Measurements from ENCODE around the gene IRAK1.
"Not testable (repeated sequence)": the region's sequence is repeated elsewhere in the genome, so short reads cannot be mapped to it uniquely, and the experiment has no call there.

The IRAK1 gene

GRCh38 chrX:153984351-153985178, 35.1 kb downstream of the IRAK1 start:
- peaks cover 0 to 55% (median 46%) of the 10 kb centered on the region in 11 experiments; a peak in 14 of 22 replicates for H4K20me1 ChIP-seq
- peaks cover 62 to 93% (median 86%) of the 10 kb centered on the region in 10 experiments for H3K4me1 ChIP-seq
- H3K36me3 ChIP-seq, result no peaks in the 10 kb centered on the region
- peak overlapping the region; percentile 54 to 90 (median 69) for H3K4me2 ChIP-seq
- H3K4me3 ChIP-seq, result no peak overlapping the region
- H3K9me3 ChIP-seq (replicated peaks in 1 of 11), result peaks cover 0 to 12% (median 0%) of the 10 kb centered on the region in 11 experiments; a peak in 3 of 22 replicates
- no peak for TF ChIP-seq Cebpa-rat (IDR thresholded peaks at IDR 0.05)
- H3K27ac ChIP-seq, result peak overlapping the region in 10 of 11 experiments; percentile 64 to 92 (median 86); a peak in 19 of 22 replicates
- peak overlapping the region in 10 of 11 experiments; percentile 53 to 80 (median 76); a peak in 18 of 22 replicates for H3K9ac ChIP-seq
- peaks cover 83 to 100% (median 96%) of the 10 kb centered on the region in 11 experiments for H3K27me3 ChIP-seq

GRCh38 chrX:153983321-153983801, 36.3 kb downstream of the IRAK1 start:
- peaks cover 0 to 12% (median 0%) of the 10 kb centered on the region in 11 experiments; a peak in 3 of 22 replicates for H3K9me3 ChIP-seq (replicated peaks in 1 of 11)
- H3K4me1 ChIP-seq, result peaks cover 58 to 81% (median 74%) of the 10 kb centered on the region in 10 experiments
- no peaks in the 10 kb centered on the region for H3K36me3 ChIP-seq
- peak overlapping the region in 9 of 11 experiments; percentile 4 to 92 (median 87); a peak in 17 of 22 replicates for H3K27ac ChIP-seq
- peak overlapping the region in 3 of 11 experiments; percentile 11 to 76 (median 40); a peak in 4 of 22 replicates for H3K9ac ChIP-seq
- no peak for TF ChIP-seq Cebpa-rat (IDR thresholded peaks at IDR 0.05)
- H4K20me1 ChIP-seq, result peaks cover 0 to 55% (median 41%) of the 10 kb centered on the region in 11 experiments; a peak in 14 of 22 replicates
- peak overlapping the region; percentile 54 to 90 (median 84); a peak in 20 of 22 replicates for H3K4me2 ChIP-seq
- H3K4me3 ChIP-seq, result no peak overlapping the region
- H3K27me3 ChIP-seq, result peaks cover 81 to 100% (median 96%) of the 10 kb centered on the region in 11 experiments

- H3K4me1 ChIP-seq, result peaks cover 58 to 69% (median 64%) of the 10 kb centered on the region in 10 experiments
Measured at GRCh38 chrX:153981771-153982533, 37.8 kb downstream of the IRAK1 start.

GRCh38 chrX:153981231-153981630, 38.5 kb downstream of the IRAK1 start:
- no peak for TF ChIP-seq Cebpa-rat (IDR thresholded peaks at IDR 0.05)
- H4K20me1 ChIP-seq, result peaks cover 0 to 70% (median 46%) of the 10 kb centered on the region in 11 experiments; a peak in 17 of 22 replicates
- H3K9ac ChIP-seq, result peak overlapping the region; percentile 60 to 81 (median 74); a peak in 21 of 22 replicates
- H3K4me1 ChIP-seq, result peaks cover 54 to 61% (median 57%) of the 10 kb centered on the region in 10 experiments
- peak overlapping the region in 3 of 10 experiments; percentile 4 to 9 (median 8); a peak in 2 of 20 replicates for H3K4me3 ChIP-seq
- H3K4me2 ChIP-seq, result peak overlapping the region; percentile 67 to 90 (median 84)
- no peaks in the 10 kb centered on the region for H3K36me3 ChIP-seq
- H3K9me3 ChIP-seq (replicated peaks in 1 of 11), result peaks cover 0 to 12% (median 0%) of the 10 kb centered on the region in 11 experiments; a peak in 3 of 22 replicates
- peaks cover 86 to 100% (median 97%) of the 10 kb centered on the region in 11 experiments for H3K27me3 ChIP-seq
- peak overlapping the region; percentile 80 to 92 (median 87) for H3K27ac ChIP-seq

More at GRCh38 chrX:153981771-153982533, 37.8 kb downstream of the IRAK1 start:
- Histone ChIP-seq H3K36me3 (no peaks in the 10 kb centered on the region), H4K20me1 (peaks cover 0 to 62% (median 47%) of the 10 kb centered on the region in 11 experiments; a peak in 14 of 22 replicates), H3K4me3 (peak overlapping the region in 4 of 10 experiments; percentile 11 to 49 (median 14); a peak in 3 of 20 replicates), H3K27me3 (peaks cover 86 to 100% (median 97%) of the 10 kb centered on the region in 11 experiments), H3K27ac (peak overlapping the region; percentile 80 to 92 (median 87)), H3K9ac (peak overlapping the region in 10 of 11 experiments; percentile 60 to 81 (median 74); a peak in 18 of 22 replicates), H3K9me3 (replicated peaks in 1 of 11) (peaks cover 0 to 12% (median 0%) of the 10 kb centered on the region in 11 experiments; a peak in 3 of 22 replicates), H3K4me2 (peak overlapping the region; percentile 67 to 90 (median 84))
- TF ChIP-seq Cebpa-rat (IDR thresholded peaks at IDR 0.05), result no peak

GRCh38 chrX:153980394-153980793, 39.3 kb downstream of the IRAK1 start:
- Histone ChIP-seq H3K27me3 (peaks cover 90 to 100% (median 97%) of the 10 kb centered on the region in 11 experiments), H3K9me3 (replicated peaks in 1 of 11) (peaks cover 0 to 12% (median 0%) of the 10 kb centered on the region in 11 experiments; a peak in 3 of 22 replicates), H3K27ac (peak overlapping the region; percentile 80 to 92 (median 87); a peak in 21 of 22 replicates), H3K4me2 (peak overlapping the region; percentile 67 to 90 (median 84); a peak in 21 of 22 replicates), H3K4me1 (peaks cover 48 to 58% (median 52%) of the 10 kb centered on the region in 10 experiments), H3K9ac (peak overlapping the region; percentile 60 to 81 (median 74); a peak in 17 of 22 replicates), H4K20me1 (peaks cover 5 to 72% (median 50%) of the 10 kb centered on the region in 11 experiments; a peak in 18 of 22 replicates)
- not testable (repeated sequence) for H3K4me3 ChIP-seq, H3K36me3 ChIP-seq

- Histone ChIP-seq H3K9me3 (replicated peaks in 1 of 11) (no peaks in the 10 kb centered on the region), H3K9ac (peak overlapping the region in 10 of 11 experiments; percentile 92 to 100 (median 98); a peak in 13 of 22 replicates)
Measured at GRCh38 chrX:153974726-153975286, 44.9 kb downstream of the IRAK1 start.

GRCh38 chrX:153974003-153974725, 45.5 kb downstream of the IRAK1 start:
- Histone ChIP-seq H4K20me1 (peaks cover 36 to 76% (median 56%) of the 10 kb centered on the region in 11 experiments; a peak in 21 of 22 replicates), H3K27me3 (peaks cover 66 to 74% (median 69%) of the 10 kb centered on the region in 11 experiments), H3K36me3 (peaks cover 0 to 5% (median 0%) of the 10 kb centered on the region in 11 experiments; a peak in 4 of 22 replicates), H3K4me2 (peak overlapping the region; percentile 82 to 92 (median 89)), H3K9me3 (replicated peaks in 1 of 11) (no peaks in the 10 kb centered on the region), H3K27ac (peak overlapping the region; percentile 93 to 100 (median 99); a peak in 20 of 22 replicates), H3K4me3 (peak overlapping the region in 9 of 10 experiments; percentile 72 to 97 (median 85); a peak in 14 of 20 replicates), H3K9ac (peak overlapping the region; percentile 92 to 100 (median 98); a peak in 21 of 22 replicates), H3K4me1 (peaks cover 24 to 39% (median 32%) of the 10 kb centered on the region in 10 experiments)
- TF ChIP-seq Cebpa-rat (IDR thresholded peaks at IDR 0.05), result no peak

More at GRCh38 chrX:153974726-153975286, 44.9 kb downstream of the IRAK1 start:
- Histone ChIP-seq H3K4me2 (peak overlapping the region; percentile 82 to 92 (median 89)), H3K36me3 (no peaks in the 10 kb centered on the region; a peak in 2 of 22 replicates), H3K4me1 (peaks cover 22 to 34% (median 28%) of the 10 kb centered on the region in 10 experiments), H4K20me1 (peaks cover 29 to 70% (median 49%) of the 10 kb centered on the region in 11 experiments; a peak in 21 of 22 replicates), H3K27me3 (peaks cover 64 to 74% (median 68%) of the 10 kb centered on the region in 11 experiments), H3K27ac (peak overlapping the region in 10 of 11 experiments; percentile 93 to 100 (median 99); a peak in 19 of 22 replicates), H3K4me3 (0 out of 20 replicates have a peak overlapping the region, but pooled peaks of 1 of the 10 experiments have one; percentile 90)
- 0 out of 22 replicates have a peak, but pooled peaks of 2 of the 11 experiments have one; percentile 11 for TF ChIP-seq Cebpa-rat (IDR thresholded peaks at IDR 0.05)
